IPS-11a (cell line): Measurements from ENCODE around the gene BPTF.
"Not testable (repeated sequence)": the region's sequence is repeated elsewhere in the genome, so short reads cannot be mapped to it uniquely, and the experiment has no call there.

Experiments
- H3K4me3 ChIP-seq: one replicate; pipeline ENCODE4 v1.5.1; 2013; ENCODE audit warnings: low read depth, low read length, control low read depth

The BPTF gene

GRCh38 chr17:67999291-67999911 is 174.1 kb downstream of the BPTF start:
- no peak overlapping the region for H3K4me3 ChIP-seq

- H3K4me3 ChIP-seq, result no peak overlapping the region
These were observed 178.9 kb downstream of the BPTF start for GRCh38 chr17:68004201-68004600.

- H3K4me3 ChIP-seq, result no peak overlapping the region
These were observed 181.5 kb downstream of the BPTF start for GRCh38 chr17:68006797-68007196.

GRCh38 chr17:68011199-68011665 is 185.9 kb downstream of the BPTF start:
- no peak overlapping the region for H3K4me3 ChIP-seq

- no peak overlapping the region for H3K4me3 ChIP-seq
These were observed 188.1 kb downstream of the BPTF start for GRCh38 chr17:68013385-68013784.

- no peak overlapping the region for H3K4me3 ChIP-seq
These were observed 189.9 kb downstream of the BPTF start for GRCh38 chr17:68015081-68015723.

DNA sequence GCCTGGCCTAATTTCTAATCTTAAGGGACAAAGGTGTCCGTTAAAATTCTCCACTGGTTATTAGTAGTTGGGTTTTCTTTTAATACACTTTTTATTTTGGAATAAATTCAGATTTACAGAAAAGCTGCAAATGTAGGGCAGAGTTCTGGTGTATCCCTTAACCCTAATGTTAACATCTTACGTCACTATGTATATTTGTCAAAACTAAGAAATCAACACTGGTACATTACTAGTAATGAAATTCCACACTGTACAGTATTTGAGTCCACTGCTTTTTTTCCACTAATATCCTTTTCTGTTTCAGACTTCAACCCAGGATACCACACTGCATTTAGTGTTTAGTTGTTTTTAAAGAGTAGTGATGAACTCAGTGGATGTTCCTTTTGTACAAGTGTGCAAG is 191.5 kb downstream of the BPTF start:
- H3K4me3 ChIP-seq, result no peak overlapping the region

- H3K4me3 ChIP-seq, result not testable (repeated sequence)
These were observed 193.2 kb downstream of the BPTF start for GRCh38 chr17:68018493-68018892.

DNA sequence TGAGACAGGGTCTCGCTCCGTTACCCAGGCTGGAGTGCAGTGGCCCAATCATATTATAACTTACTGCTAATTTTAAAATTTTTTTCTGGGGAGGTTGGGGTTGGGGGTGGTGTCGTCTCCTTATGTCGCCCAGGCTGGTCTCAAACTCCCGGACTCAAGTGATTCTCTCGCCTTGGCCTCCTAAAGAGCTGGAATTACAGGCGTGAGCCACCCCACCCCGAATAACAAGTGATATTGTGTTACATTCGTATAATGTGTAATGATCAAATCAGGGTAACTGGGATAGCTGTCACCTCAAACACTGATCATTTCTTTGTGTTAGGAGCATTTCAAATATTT is 194.0 kb downstream of the BPTF start:
- no peak overlapping the region for H3K4me3 ChIP-seq

DNA sequence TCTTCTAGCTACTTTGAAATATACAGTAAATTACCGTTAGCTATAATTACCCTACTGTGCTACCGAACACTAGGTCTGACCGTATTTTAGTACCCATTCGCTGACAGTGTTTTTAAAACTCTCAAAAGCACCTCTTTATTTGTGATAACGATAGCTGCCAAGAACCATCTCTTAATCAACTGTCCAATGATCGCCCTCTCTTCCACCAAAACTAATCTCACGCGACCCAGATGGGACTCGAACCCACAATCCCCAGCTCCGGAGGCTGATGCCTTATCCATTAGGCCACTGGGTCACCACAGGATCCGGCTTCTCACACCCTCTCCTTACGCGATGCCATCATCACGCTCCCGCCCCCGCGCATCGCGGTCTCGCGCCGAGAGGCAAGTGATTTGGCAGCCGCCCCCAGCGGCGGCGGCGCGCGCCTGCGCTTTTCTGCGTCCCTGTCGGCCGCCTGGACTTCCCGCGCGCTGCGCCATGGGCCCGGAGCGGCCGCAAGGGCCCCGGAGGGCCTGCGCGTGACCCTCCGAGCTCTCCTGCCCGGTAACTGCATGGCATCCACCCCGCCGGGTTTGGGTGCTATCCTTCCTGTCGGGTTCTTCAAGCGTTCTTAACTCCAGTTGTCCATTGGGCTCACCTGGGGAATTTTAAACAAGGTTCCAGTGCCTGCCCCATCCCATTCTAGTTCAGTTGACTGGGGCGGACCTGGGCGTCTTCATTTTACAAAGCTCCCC is 194.5 kb downstream of the BPTF start:
- H3K4me3 ChIP-seq, result peak overlapping the region; percentile 72

- H3K4me3 ChIP-seq, result peak overlapping the region; percentile 72
These were observed 195.1 kb downstream of the BPTF start for GRCh38 chr17:68020409-68020756.

DNA sequence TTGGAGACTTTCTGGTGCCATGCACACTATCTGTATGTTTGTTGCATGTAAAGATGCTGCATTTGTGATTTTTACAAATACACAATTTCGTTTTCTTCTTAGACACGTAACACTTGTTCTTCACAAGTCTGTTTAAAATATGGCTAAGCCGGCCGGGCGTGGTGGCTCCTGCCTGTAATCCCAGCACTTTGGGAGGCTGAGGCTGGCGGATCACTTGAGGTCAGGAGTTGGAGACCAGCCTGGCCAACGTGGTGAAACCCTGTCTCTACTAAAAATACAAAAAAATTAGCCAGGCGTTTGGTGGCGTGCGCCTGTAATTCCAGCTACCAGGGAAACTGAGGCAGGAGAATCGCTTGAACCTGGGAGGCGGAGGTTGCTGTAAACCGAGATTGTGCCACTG is 195.5 kb downstream of the BPTF start:
- peak overlapping the region; percentile 72 for H3K4me3 ChIP-seq

GRCh38 chr17:68021963-68022362 is 196.7 kb downstream of the BPTF start:
- H3K4me3 ChIP-seq, result no peak overlapping the region

- H3K4me3 ChIP-seq, result not testable (repeated sequence)
These were observed 197.2 kb downstream of the BPTF start for GRCh38 chr17:68022547-68022946.

DNA sequence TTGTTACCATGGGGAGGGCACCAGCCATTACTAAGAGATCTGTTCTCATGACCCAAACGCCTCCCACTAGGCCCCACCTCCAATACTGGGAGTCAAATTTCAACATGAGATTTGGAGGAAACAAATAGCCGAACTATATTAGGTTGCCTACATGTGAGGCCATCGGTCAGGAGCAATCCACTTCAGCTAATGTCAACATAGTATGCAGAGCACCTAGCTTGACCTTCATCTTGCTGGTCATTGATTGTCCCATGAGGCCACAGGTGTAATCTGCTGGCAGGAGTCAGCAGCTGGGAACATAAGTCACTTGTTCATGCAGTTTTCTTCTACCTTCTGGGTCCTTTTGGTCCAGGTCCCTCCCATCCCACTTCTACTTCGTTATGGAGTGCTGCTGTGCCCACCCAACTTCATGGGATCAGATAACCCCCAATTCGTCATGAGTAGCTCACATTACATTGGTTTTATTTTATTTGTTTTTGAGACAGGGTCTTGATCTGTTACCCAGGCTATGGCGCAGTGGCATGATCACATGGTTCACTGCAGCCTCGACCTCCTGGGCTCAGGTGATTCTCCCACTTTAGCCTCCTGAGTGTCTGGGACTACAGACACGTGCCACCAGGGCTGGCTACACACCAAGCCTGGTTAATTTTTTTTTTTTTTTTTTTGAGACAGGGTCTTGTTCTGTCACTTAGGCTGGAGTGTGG is 204.4 kb downstream of the BPTF start:
- H3K4me3 ChIP-seq, result no peak overlapping the region
